Spleen (tissue), 11 donors: ENCODE data around the gene SCYL1. TPM values are rescaled to one million over a fixed set of nuclear protein-coding genes. Genes with fewer than 3 reads are reported as not detected.
A peak's percentile ranks its signal among the peaks of the same experiment; 100 is the strongest.

Experiments
- DNase-seq: peaks from one replicate; pipeline ENCODE4 v3.0.0-alpha.2; 2020
- H3K27ac ChIP-seq, 8 donors: fragments of 200-600 bp; sonication (generic) in 7 of 8; 1 replicate in 4 of 8; 2 replicates in 4 of 8; pipeline versions ENCODE4 v1.5.0 to v1.8.0; 2016 to 2021; ENCODE audit warnings: inconsistent platforms in 4 of 8, mild to moderate bottlenecking in 4 of 8, moderate library complexity in 1 of 8
- H3K27me3 ChIP-seq, 7 donors: fragments of 200-600 bp; sonication (generic) in 6 of 7; replicated peaks in 1 of 7; 1 replicate in 4 of 7; 2 replicates in 3 of 7; pipeline versions ENCODE4 v1.5.0 to v1.8.0; 2016 to 2021; ENCODE audit warnings: inconsistent platforms in 3 of 7, mild to moderate bottlenecking in 1 of 7
- H3K36me3 ChIP-seq, 6 donors: fragments of 200-600 bp; sonication (generic) in 5 of 6; 1 replicate in 4 of 6; 2 replicates in 2 of 6; pipeline versions ENCODE4 v1.5.0 to v1.8.0; 2016 to 2021; ENCODE audit warnings: inconsistent platforms in 2 of 6
- H3K4me1 ChIP-seq, 6 donors: fragments of 200-600 bp; sonication (generic) in 5 of 6; 1 replicate in 3 of 6; 2 replicates in 3 of 6; pipeline versions ENCODE4 v1.5.0 to v1.8.0; 2016 to 2021; ENCODE audit warnings: inconsistent platforms in 3 of 6
- H3K4me3 ChIP-seq, 8 donors: fragments of 200-600 bp; sonication (generic) in 7 of 8; 1 replicate in 4 of 8; 2 replicates in 4 of 8; pipeline versions ENCODE4 v1.5.0 to v1.8.0; 2016 to 2021; ENCODE audit warnings: inconsistent platforms in 4 of 8, mild to moderate bottlenecking in 4 of 8, moderate library complexity in 2 of 8
- H3K9me3 ChIP-seq, 8 donors: fragments of 200-600 bp; sonication (generic) in 7 of 8; 1 replicate in 4 of 8; 2 replicates in 4 of 8; pipeline versions ENCODE4 v1.5.0 to v1.8.0; 2016 to 2021; ENCODE audit warnings: inconsistent platforms in 4 of 8
- POLR2A ChIP-seq, 3 donors: fragments of 450-650 bp; IDR thresholded peaks; one replicate each; pipeline ENCODE4 v1.5.1; 2017; ENCODE audit warnings: antibody characterized with exemption in 3 of 3, mild to moderate bottlenecking in 1 of 3
- POLR2AphosphoS5 ChIP-seq, 3 donors: sonication (generic); formaldehyde crosslinking; IDR thresholded peaks; one replicate each; pipeline ENCODE4 v1.5.1; 2017; ENCODE audit warnings: antibody characterized with exemption in 3 of 3
- WGBS, 5 donors: extraction: QIAGEN DNeasy Blood & Tissue Kit in 3 of 5; methylation state at CpG; one replicate each; pipeline versions ENCODE4 v1.1.5 to v1.1.7; 2013 to 2018; 5-methylcytosine and 5-hydroxymethylcytosine counted together
- intact Hi-C: fragments of 100-400 bp; cut with DNase I; formaldehyde crosslinking; loops from one replicate; pipeline ENCODE4 v1.15.0; 2023; ENCODE audit warnings: low total_unique reads
- polyA plus RNA-seq, 3 donors: library from polyadenylated mRNA; stranded (reverse); fragments of 200-250 nt; gene quantifications; one replicate each; pipeline ENCODE4 v1.2.1, GENCODE V29; 2013
- total RNA-seq, 7 donors: library from RNA; depleted of rRNA in 3 of 7; stranded (reverse); fragments of >200 nt in 3 of 7; fragmentation: NEBNext Ultra II Directional in 4 of 7; extraction: Animal tissue kit (Norgen Biotek cat#: 25700) in 4 of 7; gene quantifications; one replicate each; pipeline versions ENCODE4 v1.1.0 to v1.2.1, GENCODE V29; 2016 to 2021
- TF ChIP-seq, protein P1 (sequence below), 11 experiments: fragments of 200-600 bp in 7 of 11; fragments of 450-650 bp in 4 of 11; sonication (generic) in 4 of 11; IDR thresholded peaks in 8 of 11; conservative IDR thresholded peaks in 3 of 11; 1 replicate in 7 of 11; 2 replicates in 4 of 11; pipeline versions ENCODE4 v1.4.0 to v1.8.0; 2016 to 2021; ENCODE audit warnings: antibody characterized with exemption in 11 of 11, inconsistent platforms in 4 of 11, mild to moderate bottlenecking in 1 of 11
- donor health status: healthy with polysubstance abuse.
- donor health status: DM: no; HTN: no; CAD: no; lungs with moderate emphysema.
- donor health status: DM: no; HTN: no; CAD: no.
- donor health status: Bipolar disorder and iron deficiency.
- donor health status: healthy.
- donor health status: DM: no; HTN: no; CAD: no.
- donor health status: DM: yes; HTN: yes; CAD: no.

SCYL1 gene
- total and polyA plus RNA-seq, 10 donors: 52.4 to 125 (median 74.8) TPM

DNA sequence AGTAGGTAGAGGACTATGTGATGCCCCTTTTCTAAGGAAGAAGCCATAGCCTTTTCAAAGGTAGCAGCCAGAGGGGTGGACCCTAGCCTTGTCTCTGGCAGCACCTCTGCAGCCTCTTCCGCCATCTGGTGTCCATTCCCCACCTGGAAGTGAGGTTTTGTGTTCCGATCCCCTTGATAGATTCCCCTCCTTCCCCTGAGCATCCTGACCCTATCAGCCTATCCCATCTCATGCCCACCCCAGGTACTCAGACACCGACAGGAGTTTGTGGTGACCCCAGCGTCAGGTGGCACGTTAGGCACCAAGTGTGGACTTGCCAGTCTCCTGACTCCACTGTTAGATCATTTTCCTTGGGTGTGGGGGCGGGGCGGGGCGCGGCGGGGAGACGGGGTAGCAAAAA lies 47.1 kb downstream of the SCYL1 start:
- TF ChIP-seq POLR2AphosphoS5 (IDR thresholded peaks at IDR 0.05) (no peak), POLR2A (IDR thresholded peaks at IDR 0.05) (no peak)
- TF ChIP-seq, protein P1, sequence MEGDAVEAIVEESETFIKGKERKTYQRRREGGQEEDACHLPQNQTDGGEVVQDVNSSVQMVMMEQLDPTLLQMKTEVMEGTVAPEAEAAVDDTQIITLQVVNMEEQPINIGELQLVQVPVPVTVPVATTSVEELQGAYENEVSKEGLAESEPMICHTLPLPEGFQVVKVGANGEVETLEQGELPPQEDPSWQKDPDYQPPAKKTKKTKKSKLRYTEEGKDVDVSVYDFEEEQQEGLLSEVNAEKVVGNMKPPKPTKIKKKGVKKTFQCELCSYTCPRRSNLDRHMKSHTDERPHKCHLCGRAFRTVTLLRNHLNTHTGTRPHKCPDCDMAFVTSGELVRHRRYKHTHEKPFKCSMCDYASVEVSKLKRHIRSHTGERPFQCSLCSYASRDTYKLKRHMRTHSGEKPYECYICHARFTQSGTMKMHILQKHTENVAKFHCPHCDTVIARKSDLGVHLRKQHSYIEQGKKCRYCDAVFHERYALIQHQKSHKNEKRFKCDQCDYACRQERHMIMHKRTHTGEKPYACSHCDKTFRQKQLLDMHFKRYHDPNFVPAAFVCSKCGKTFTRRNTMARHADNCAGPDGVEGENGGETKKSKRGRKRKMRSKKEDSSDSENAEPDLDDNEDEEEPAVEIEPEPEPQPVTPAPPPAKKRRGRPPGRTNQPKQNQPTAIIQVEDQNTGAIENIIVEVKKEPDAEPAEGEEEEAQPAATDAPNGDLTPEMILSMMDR (IDR thresholded peaks at IDR 0.05 in 8 of 11, conservative IDR thresholded peaks at IDR 0.05 in 3 of 11): peak in 3 of 11 experiments; percentile 4 to 20 (median 15)
- WGBS, 5 donors: 8 to 12% (median 11%) methylated on average over 11 of the region's 11 CpGs
- Histone ChIP-seq H3K27ac (peak overlapping the region; percentile 88 to 99 (median 96)), H3K36me3 (peaks cover 0 to 25% (median 2%) of the 10 kb centered on the region in 6 donors), H3K4me1 (peaks cover 43 to 87% (median 79%) of the 10 kb centered on the region in 6 donors), H3K27me3 (no peaks in the 10 kb centered on the region), H3K9me3 (no peaks in the 10 kb centered on the region), H3K4me3 (peak overlapping the region; percentile 52 to 95 (median 88))
- intact Hi-C loops: no loop called here
- DNase-seq: no peak

DNA sequence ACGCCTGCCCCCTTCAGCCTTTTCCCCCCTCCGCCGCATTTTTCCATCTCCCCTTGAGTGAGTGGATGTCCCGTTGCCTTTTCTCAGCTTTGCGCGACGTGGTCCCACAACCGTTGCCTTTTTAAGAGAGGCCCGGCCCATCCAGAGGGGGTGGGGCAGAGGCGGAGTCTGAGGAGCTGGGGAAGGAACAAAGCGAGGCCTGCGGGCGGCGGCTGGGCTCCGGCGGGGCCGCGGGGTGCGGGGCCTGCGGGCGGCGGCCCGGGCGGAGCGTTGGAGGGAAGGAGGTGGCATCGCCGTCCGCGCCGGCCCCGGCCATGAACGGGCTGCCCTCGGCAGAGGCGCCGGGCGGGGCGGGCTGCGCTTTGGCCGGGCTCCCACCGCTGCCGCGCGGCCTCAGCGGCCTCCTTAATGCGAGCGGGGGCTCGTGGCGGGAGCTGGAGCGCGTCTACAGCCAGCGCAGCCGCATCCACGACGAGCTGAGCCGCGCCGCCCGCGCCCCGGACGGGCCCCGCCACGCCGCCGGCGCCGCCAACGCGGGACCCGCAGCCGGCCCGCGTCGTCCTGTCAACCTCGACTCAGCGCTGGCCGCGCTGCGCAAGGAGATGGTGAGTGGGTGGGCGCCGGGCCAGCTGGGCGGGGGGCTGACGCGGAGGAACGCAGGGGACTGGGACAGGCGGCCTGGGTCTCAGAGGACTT lies 47.6 kb downstream of the SCYL1 start, which contains the start of gene FAM89B:
FAM89B (plus strand) TSS at position 183 of the 696 bp plus-strand sequence; CDS start at position 315, 132 bp downstream.
- intact Hi-C loops: no loop called here
- 0 to 1% (median 1%) methylated on average over 36 to 86 of the region's 86 CpGs for WGBS, 5 donors
- peak; percentile 99 for DNase-seq
- peak within 1 kb of the TSS; percentile 52 to 95 (median 88) for H3K4me3 ChIP-seq
- peak within 1 kb of the TSS; percentile 88 to 99 (median 96) for H3K27ac ChIP-seq
- H3K4me1 ChIP-seq: peaks cover 47 to 87% (median 80%) of the 10 kb centered on the region in 6 donors
- H3K27me3 ChIP-seq: no peaks in the 10 kb centered on the region
- H3K36me3 ChIP-seq: peaks cover 0 to 25% (median 2%) of the 10 kb centered on the region in 6 donors
- TF ChIP-seq POLR2AphosphoS5 (IDR thresholded peaks at IDR 0.05) (peak; percentile 67 to 81 (median 77)), POLR2A (IDR thresholded peaks at IDR 0.05) (peak in 1 of 3 donors; percentile 21)
- TF ChIP-seq, protein P1 (IDR thresholded peaks at IDR 0.05 in 8 of 11, conservative IDR thresholded peaks at IDR 0.05 in 3 of 11): peak in 1 of 11 experiments; percentile 8
- H3K9me3 ChIP-seq: no peaks in the 10 kb centered on the region

DNA sequence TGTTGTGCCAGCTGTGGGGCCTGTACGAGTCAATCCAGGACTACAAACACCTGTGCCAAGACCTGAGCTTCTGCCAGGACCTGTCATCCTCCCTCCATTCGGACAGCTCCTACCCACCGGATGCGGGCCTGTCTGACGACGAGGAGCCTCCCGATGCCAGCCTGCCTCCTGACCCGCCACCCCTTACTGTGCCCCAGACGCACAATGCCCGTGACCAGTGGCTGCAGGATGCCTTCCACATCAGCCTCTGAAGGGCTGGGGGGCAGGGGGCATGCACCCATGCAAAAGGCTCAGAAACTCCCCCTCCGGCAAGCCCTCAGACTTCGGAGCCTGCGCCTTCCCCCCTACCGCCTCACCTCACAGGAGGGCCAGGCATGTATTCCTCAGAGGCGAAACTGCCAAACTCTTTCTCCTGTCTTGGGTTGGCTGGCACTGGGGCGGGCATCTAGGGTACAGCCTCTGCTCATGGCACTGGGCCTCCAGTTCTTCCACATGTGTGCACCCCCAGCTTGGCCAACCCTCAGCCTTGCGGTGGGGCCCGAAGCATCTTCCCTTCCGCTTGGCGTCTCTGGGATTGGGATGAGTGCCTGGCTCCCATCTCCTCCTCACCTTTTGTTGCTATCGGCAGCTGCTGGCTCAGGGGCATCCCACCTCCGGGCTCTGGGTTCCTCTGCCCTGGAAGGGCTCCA lies 48.7 kb downstream of the SCYL1 start:
- TF ChIP-seq, protein P1 (IDR thresholded peaks at IDR 0.05 in 8 of 11, conservative IDR thresholded peaks at IDR 0.05 in 3 of 11): no peak
- TF ChIP-seq POLR2AphosphoS5 (IDR thresholded peaks at IDR 0.05): peak in 2 of 3 donors; percentile 24 to 25
- Histone ChIP-seq H3K27ac (peak overlapping the region; percentile 88 to 99 (median 96)), H3K27me3 (no peaks in the 10 kb centered on the region), H3K4me3 (peak overlapping the region; percentile 52 to 95 (median 88)), H3K9me3 (no peaks in the 10 kb centered on the region), H3K4me1 (peaks cover 44 to 87% (median 80%) of the 10 kb centered on the region in 6 donors), H3K36me3 (peaks cover 0 to 24% (median 0%) of the 10 kb centered on the region in 6 donors)
- intact Hi-C loops: no loop called here
- DNase-seq: peak; percentile 89
- WGBS, 5 donors: 32 to 56% (median 43%) methylated on average over 12 to 22 of the region's 22 CpGs
